Measurements from ENCODE around the gene GBP7.

GRCh38 chr1:89221341-89221740 lies 45.5 kb upstream of the GBP7 start:
- TF ChIP-seq CTCF (conservative IDR thresholded peaks at IDR 0.05) (no peak), EZH2 (IDR thresholded peaks at IDR 0.05; ENCODE audit: low read depth) (no peak)
